BE2C (cell line): ENCODE measurements around the gene OR51A2.

Source experiments
- DNase-seq: peaks from one replicate; pipeline ENCODE4 v3.0.0-alpha.2; 2020
- H3K27me3 ChIP-seq: fragments of 250-450 bp; sonication (Bioruptor Pico); 2 replicates; pipeline ENCODE4 v1.5.1; 2020; ENCODE audit warnings: mild to moderate bottlenecking
- H3K36me3 ChIP-seq: fragments of 250-450 bp; sonication (Bioruptor Pico); 2 replicates; pipeline ENCODE4 v1.5.1; 2020; ENCODE audit warnings: mild to moderate bottlenecking
- H3K4me1 ChIP-seq: fragments of 250-450 bp; sonication (Bioruptor Pico); 2 replicates; pipeline ENCODE4 v1.5.1; 2020
- H3K4me3 ChIP-seq: 2 replicates; pipeline ENCODE4 v1.5.1; 2011; ENCODE audit warnings: low read depth, low read length
- H3K9me3 ChIP-seq: fragments of 250-450 bp; sonication (Bioruptor Pico); 2 replicates; pipeline ENCODE4 v1.5.1; 2020
- TF ChIP-seq, protein P1 (sequence below): IDR thresholded peaks from 2 replicates; pipeline ENCODE4 v1.5.1; 2012; ENCODE audit warnings: mild to moderate bottlenecking, low read depth, low read length

OR51A2 gene

DNA sequence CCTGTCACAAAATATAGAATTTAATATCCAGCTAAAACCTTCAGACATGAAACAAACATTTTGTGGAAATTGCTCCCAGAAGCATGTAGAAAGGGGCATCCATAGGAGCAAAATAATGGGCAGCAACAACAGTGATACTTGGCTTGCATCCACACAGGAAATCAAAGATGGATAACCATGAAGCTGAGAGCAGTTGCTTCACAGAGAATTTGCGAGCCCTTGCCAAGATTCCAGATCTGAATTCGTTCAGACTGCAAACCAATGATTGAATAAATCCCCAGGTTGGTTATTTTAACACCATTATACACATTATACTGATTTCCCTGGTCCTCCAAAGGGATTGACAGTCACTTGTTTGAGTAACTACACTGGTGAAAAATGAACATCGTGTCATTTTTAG, 23.5 kb upstream of the OR51A2 start:
- Histone ChIP-seq H3K36me3 (no peaks in the 10 kb centered on the region), H3K27me3 (no peaks in the 10 kb centered on the region)

GRCh38 chr11:4975436-4975835, 19.9 kb upstream of the OR51A2 start:
- Histone ChIP-seq H3K36me3 (no peaks in the 10 kb centered on the region), H3K4me1 (no peaks in the 10 kb centered on the region), H3K4me3 (no peak overlapping the region), H3K9me3 (no peaks in the 10 kb centered on the region), H3K27me3 (no peaks in the 10 kb centered on the region)
- DNase-seq: no peak
- TF ChIP-seq, protein P1, sequence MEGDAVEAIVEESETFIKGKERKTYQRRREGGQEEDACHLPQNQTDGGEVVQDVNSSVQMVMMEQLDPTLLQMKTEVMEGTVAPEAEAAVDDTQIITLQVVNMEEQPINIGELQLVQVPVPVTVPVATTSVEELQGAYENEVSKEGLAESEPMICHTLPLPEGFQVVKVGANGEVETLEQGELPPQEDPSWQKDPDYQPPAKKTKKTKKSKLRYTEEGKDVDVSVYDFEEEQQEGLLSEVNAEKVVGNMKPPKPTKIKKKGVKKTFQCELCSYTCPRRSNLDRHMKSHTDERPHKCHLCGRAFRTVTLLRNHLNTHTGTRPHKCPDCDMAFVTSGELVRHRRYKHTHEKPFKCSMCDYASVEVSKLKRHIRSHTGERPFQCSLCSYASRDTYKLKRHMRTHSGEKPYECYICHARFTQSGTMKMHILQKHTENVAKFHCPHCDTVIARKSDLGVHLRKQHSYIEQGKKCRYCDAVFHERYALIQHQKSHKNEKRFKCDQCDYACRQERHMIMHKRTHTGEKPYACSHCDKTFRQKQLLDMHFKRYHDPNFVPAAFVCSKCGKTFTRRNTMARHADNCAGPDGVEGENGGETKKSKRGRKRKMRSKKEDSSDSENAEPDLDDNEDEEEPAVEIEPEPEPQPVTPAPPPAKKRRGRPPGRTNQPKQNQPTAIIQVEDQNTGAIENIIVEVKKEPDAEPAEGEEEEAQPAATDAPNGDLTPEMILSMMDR: no peak

More for the DNA sequence above, 23.5 kb upstream of the OR51A2 start:
- no peak overlapping the region for H3K4me3 ChIP-seq
- no peak for DNase-seq
- H3K9me3 ChIP-seq: no peaks in the 10 kb centered on the region
- no peaks in the 10 kb centered on the region for H3K4me1 ChIP-seq
- TF ChIP-seq, protein P1: no peak

DNA sequence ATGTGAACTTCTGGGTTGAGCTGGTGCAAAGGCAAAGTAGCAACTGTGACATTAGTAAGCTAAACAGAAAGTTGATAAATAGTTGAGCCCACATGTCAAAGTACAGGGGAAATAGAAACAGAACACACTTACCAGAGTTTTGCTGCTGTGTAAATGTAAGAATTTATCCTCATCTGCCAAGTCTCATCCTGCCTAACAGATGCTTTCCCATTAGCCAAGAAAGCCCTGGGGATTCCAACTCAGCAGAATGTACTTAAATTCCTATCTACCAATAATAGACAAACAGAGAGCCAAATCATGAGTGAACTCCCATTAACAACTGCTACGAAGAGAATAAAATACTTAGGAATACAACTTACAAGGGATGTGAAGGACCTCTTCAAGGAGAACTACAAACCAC, 7.3 kb upstream of the OR51A2 start:
- no peak for DNase-seq
- H3K4me1 ChIP-seq: no peaks in the 10 kb centered on the region
- H3K27me3 ChIP-seq: no peaks in the 10 kb centered on the region
- no peaks in the 10 kb centered on the region for H3K36me3 ChIP-seq
- no peak overlapping the region for H3K4me3 ChIP-seq
- TF ChIP-seq, protein P1: no peak
- no peaks in the 10 kb centered on the region for H3K9me3 ChIP-seq

DNA sequence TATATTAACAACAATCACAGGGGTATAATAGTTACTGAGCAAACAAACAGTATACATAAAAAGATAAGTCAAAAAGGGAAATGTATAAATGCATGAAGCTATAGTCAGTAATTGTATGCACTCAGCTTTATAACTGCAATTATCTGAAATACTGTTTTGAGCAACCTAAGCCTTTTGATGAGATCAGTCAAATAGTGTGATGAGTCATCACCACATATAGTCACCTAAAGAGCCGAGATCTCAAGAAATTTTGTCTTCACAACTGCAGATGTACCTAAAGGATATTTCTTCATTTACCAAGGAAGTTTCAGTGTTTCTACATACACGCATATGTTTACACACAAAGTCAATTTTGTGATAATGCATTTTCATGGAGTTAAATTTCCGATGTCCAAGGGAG, 5.4 kb upstream of the OR51A2 start:
- TF ChIP-seq, protein P1: no peak
- no peak overlapping the region for H3K4me3 ChIP-seq
- DNase-seq: no peak
- H3K9me3 ChIP-seq: no peaks in the 10 kb centered on the region
- H3K4me1 ChIP-seq: no peaks in the 10 kb centered on the region
- H3K27me3 ChIP-seq: no peaks in the 10 kb centered on the region
- H3K36me3 ChIP-seq: no peaks in the 10 kb centered on the region

DNA sequence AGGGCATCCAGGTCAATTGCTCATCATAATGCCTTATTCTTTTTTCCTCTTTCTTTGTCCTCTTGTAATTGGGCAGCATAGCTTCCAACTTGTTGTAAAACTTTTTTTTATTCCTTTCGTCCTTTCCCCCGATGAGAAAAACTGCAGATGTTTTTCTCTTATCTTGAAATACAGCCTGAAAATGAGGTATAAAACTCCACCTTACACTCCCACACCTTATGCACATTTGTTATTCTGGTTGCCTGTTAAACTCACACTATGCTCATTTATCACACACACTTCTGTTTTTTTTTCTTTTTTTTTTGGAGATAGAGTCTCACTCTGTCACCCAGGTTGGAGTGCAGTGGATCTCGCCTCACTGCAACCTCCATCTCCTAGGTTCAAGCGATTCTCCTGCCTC, 1.9 kb upstream of the OR51A2 start:
- Histone ChIP-seq H3K9me3 (no peaks in the 10 kb centered on the region), H3K4me3 (no peak overlapping the region), H3K27me3 (no peaks in the 10 kb centered on the region), H3K4me1 (no peaks in the 10 kb centered on the region), H3K36me3 (no peaks in the 10 kb centered on the region)
- no peak for DNase-seq
- TF ChIP-seq, protein P1: no peak

DNA sequence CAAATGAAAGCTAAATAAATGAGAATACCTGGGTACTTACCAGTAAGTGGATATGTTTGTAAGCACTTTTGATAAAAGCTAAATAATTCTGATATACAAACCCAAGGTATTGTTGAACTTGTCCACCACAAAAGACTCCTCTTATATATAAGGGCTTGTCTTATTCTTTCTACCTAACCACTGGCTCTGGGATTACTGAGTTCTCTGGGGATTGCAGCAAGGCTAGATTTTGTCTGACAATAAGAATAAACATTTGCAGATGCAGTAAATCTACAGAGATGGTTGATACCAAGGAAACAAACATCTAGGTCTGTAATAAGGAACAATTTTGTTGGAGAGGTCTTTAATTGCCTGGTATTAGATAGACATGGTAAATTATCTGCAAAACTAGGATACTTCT, 8.0 kb downstream of the OR51A2 start, which contains the start of gene OR51A4:
Gene OR51A4, minus strand, starts transcription at position 101 of the 400 bp plus-strand sequence. CDS start 505 bp downstream, outside the sequence.
- no peak within 1 kb of the TSS for H3K4me3 ChIP-seq
- H3K36me3 ChIP-seq: no peaks in the 10 kb centered on the region
- H3K27me3 ChIP-seq: no peaks in the 10 kb centered on the region
- no peak for DNase-seq
- H3K9me3 ChIP-seq: no peaks in the 10 kb centered on the region
- TF ChIP-seq, protein P1: no peak
- no peaks in the 10 kb centered on the region for H3K4me1 ChIP-seq
